Measurements from ENCODE around the gene HCN2.

GRCh38 chr19:644363-644762, 54.7 kb downstream of the HCN2 start:
- TF ChIP-seq KLF17 (tag by site-specific recombination; IDR thresholded peaks at IDR 0.05): no peak
- no peak for TF ChIP-seq ZNF639 (tag by site-specific recombination; IDR thresholded peaks at IDR 0.05)
